Measurements from ENCODE around the gene DCBLD2.

Gene DCBLD2

GRCh38 chr3:98768961-98769360, 132.5 kb downstream of the DCBLD2 start:
- no peak for DNase-seq (ENCODE audit: low spot score)

DNA sequence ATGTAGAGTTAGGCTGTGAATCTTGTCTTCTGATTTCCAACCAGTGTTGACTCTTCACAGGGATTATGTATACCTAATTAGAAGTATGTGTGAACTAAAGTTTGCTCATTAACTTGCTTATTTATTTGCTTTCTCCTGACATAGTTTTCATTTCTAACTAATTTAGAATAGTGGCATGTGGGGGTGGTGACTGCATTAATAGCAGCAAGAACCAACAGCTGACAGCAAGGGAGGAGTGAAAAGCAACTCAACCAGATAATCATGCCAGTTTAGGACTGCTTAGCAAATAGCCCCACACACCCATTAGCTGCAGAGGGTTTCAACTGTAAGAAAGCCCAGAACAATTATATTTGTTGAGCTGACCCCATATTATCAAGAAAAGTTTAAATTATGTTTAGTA, 134.6 kb downstream of the DCBLD2 start:
- DNase-seq (ENCODE audit: low spot score) = no peak

DNA sequence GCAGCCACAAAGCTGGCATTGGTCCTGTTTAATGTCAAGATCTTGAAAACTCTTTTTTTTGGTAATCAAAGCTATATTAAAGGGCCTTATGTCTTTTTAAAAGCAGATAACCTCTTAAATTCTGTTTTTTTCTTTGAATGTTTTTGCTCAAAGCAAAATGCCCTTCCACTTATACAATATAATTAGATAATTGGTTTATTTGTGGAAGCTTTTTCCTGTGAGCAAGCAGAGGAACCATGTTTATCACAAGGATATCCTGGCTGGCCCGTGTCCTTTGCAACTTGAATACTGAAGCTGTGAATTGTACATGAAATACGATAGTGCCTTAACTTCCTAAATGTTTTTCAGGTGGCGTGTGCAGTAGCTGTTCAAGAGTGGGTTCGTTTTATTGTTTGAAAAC, 135.8 kb downstream of the DCBLD2 start:
- no peak for DNase-seq (ENCODE audit: low spot score)

DNA sequence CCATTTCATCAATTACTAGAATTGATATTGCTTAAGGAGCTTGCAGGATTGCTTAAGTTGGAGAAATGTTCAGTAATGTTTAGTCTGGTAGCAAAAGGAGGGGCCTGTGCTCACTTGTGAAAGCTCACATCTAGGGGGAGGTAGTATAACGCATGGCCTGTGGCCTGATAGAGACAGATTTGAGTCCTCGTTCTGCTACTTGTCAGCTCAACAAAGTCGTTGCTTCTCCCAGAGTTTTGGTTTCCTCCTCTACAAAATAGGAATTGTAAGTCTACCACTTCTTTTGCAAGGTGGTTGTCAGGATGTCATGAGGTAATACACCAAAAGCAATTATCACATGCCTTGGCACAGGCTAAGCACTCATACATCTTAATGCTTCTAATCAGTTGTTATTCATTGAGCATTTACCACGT, 137.0 kb downstream of the DCBLD2 start:
- no peak for DNase-seq (ENCODE audit: low spot score)

DNA sequence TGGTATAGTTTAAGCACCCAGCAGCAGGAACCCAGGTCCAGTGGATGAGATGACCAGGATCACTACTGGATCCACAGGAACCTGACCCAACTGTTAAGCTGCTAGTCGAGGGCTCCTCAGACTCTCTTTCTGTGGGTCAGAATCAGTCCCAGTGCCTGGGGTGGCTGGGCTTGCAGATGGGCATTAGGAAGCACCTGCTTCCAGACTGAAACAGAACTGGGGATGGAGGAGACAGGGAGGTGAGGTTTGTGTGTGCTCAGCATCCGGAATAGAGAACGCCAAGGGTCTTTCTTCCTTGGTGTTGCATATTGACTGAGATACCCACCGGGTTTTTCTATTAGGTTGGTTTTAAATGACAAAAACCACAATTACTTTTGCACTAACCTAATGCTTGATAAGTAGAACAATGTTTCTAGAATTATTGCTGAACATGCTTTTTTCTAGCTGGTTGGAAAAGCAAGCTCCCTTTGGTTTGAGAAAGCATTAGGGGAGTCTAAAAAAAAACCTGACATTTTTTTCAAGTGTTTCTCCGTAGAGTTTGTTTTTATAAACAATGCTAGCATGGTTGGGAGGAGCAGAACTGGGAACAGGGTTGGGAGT, 137.6 kb downstream of the DCBLD2 start:
- no peak for DNase-seq (ENCODE audit: low spot score)

GRCh38 chr3:98763076-98763475, 138.4 kb downstream of the DCBLD2 start, which contains the start of gene ST3GAL6:
Gene ST3GAL6, plus strand, starts transcription at chr3:98763340. Its CDS starts 5,101 bp downstream, at chr3:98768441.
- DNase-seq (ENCODE audit: low spot score) = no peak

- DNase-seq (ENCODE audit: low spot score) = no peak
Observed at GRCh38 chr3:98761643-98762229, 139.8 kb downstream of the DCBLD2 start.

DNA sequence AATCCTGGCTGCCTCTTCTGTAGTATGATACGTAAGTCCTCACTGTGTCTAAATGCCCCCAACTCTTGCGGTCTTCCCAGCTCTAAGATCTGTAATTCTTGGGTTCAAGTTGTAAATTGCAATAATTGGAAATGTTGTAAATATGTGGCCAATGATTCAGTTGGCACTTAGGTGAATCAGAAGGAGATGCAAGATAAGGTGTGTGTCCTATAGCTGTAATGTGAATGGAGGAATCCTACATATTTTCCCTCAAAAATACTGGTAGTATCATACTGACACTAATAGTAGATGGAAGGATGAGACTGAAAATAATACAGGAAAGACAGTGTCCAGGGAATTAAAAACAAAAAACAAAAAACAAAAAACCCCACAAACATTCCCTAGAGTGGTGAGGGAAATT, 141.9 kb downstream of the DCBLD2 start:
- no peak for DNase-seq (ENCODE audit: low spot score)

DNA sequence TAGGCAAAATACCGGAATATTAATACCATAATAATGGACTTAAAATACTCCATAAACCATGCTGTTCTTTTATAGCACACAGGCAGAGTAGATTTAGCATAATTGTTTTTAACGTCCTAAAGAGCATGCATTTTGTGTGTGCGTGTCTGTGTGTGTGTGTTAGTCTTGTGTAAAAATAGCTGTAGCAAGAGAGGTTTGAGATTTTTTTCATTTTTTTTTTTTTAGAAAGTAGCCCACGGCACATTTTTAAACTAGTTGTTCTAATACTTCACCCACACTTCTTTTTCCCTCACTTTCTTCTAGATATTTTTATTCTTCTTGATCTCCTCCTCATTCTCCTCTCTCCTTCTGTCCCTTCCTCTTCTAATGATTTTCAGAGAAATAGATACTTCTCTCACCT, 145.9 kb downstream of the DCBLD2 start:
- DNase-seq (ENCODE audit: low spot score) = no peak

- DNase-seq (ENCODE audit: low spot score) = no peak
Observed at GRCh38 chr3:98754483-98754882, 147.0 kb downstream of the DCBLD2 start.

GRCh38 chr3:98750276-98750919, 151.1 kb downstream of the DCBLD2 start:
- DNase-seq (ENCODE audit: low spot score) = no peak

DNA sequence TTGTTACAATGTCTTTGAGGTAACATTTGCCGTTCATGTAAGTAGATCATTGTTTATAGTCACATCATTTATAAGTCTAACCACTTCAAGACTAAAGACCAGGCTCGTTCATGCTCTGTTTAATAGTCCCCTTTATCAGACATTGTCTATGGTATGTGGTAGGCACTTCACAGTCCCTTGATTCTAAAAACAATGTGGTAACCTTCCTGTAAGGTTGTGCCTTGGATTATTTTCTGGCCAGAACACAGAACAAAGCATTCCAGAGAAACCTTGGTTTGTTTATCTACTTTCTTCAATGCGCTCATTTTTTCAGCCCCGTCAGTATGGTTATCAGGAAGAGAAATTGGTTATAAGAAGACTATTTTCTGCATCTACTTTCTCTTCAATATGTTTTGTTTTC, 154.6 kb downstream of the DCBLD2 start:
- DNase-seq (ENCODE audit: low spot score) = no peak

DNA sequence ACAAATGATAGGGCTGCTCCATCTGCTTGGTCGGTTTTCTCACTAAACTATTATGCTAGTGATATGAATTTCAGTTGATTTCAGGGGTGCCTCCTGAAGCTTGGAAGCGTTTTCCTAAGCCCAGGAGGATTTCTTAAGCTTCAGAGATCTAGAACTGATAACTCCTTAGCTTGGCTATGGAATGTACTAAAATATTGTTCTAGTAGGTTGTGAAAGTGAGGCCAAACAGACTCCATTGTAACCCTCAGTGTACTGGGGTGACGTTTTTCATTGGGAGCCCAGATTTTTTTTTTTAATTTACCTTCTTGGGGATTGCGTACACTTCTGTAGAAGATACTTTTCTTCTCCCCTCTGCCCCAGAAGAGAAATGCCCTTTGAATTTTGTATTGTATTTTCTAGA, 155.4 kb downstream of the DCBLD2 start:
- no peak for DNase-seq (ENCODE audit: low spot score)
